T-helper 22 cell (primary cell): ENCODE results near the gene LRRC70.
"Not testable (repeated sequence)": the region's sequence is repeated elsewhere in the genome, so short reads cannot be mapped to it uniquely, and the experiment has no call there.

Source experiments
- DNase-seq: peaks from one replicate; pipeline ENCODE4 v3.0.0-alpha.2; 2020; ENCODE audit warnings: low read depth

The LRRC70 gene

DNA sequence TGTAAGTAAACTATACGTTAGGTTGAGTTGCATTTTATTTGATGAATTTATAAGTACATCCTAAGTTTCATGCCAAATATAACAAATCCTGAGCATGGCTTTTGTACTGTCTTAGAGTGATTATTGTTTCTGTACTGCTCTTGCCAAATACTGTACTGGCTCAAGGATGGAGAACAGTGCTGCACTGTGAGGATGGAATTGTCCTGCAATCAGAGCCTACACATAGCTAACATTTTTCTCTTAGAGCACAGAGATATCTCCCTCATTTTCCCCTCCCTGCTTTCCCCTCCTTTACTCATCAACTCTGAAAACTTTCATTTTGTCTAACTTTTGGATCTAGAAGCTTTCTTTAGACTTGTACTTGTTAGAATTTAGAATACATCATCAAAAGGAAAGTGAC is 28.3 kb downstream of the LRRC70 start:
- DNase-seq: no peak

DNA sequence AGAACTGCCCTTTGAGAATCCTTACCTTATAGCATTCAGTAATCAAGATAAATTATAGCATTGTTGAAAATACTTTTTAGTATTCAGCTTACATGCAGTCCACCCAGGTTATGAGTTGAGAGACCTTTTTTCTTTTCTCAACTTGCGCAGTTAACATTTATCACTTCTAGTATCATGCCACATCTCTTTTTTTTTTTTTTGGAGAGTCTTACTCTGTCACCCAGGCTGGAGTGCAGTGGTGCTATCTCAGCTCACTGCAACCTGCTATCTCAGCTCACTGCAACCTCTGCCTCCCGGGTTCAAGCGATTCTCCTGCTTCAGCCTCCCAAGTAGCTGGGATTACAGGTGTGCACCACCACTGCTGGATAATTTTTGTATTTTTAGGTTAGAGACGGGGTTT is 29.0 kb downstream of the LRRC70 start:
- no peak for DNase-seq

DNA sequence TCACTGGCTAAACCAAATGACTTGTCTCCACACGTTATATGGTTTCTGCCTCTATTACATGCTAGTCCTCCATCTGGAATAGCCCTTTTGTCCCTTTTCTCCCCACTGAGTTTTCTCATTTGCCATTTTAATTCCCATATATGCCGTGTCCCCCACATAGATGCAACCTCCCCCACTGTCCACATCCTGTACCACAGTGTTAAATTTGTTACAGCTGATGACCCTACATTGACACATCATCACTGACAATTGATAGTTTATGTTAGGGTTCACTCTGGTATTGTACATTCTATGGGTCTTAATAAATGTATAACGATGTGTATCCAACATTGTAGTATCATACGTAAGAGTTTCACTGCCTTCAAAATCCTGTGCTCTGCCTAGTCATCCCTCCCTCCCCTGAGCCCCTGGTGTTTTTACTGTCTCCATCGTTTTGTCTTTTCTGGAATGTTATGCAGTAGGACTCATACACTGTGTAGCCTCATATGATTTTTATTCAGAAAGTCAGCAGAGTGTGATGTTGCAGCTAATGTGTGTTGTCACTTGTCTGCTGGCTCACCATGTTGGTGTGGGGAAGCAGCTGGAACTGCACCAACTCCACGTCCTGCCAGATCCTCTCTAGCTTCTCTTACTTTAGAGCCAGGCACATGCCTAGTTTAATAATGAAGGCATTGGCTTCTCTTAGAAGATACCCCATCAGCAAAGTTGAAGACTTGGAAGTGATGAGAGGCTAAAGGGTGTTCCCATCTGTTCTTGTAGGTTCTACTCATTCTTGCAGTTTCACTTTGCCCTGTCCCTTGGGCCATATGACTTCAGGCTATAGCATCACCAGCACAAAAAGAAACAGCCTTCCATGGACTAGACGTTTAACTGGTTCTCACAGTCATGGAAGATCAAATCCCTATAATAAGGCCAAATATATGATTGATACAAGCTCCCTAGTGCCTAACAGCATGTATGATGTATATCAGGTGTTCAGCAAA is 30.2 kb downstream of the LRRC70 start:
- DNase-seq: no peak

DNA sequence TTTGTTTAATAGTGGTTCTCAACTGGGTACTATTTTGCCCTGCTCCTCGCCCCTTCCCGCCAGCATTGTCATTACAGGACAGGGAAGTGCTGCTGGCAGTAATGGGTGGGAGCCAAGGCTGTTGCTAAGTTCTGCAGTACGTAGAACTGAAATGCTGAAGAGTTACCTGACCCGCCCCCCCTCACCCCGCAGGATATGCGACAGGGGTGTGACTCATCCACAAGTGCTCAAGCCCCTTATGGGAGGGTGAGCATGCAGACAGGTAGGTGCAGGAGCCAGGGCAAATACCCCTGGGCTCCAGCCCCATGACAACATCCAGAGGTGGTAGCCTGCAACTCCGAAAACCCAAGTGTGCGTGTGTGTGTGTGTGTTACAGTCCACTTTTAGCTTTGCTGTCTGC is 35.7 kb downstream of the LRRC70 start:
- DNase-seq: no peak

DNA sequence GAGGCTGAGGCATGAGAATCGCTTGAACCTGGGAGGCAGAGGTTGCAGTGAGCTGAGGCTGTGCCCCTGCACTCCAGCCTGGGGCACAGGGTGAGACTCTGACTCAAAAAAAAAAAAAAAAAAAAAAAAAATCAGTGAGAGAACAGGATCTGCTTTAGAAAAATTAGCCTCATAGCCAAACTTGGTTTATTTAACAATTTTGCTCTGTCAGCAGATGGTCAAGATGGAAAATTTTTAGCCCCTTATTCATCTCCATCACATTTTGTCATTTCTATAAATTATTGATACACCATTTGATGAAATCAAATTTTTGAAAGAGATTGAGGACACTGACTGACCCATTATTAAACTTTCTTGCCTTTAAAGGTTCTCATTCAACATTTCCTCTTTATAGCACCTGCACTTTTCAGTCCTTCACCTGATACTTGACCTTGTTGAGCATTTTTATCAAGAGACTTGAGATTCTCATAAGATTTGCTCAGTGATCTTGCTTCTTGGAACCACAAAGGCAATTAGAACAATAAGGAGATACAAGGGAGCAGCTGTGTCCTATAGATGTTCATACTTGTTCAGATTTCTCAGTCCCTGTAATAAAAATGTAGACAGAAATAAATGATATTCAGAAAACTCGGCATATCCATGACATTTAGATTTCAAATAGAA is 38.1 kb downstream of the LRRC70 start:
- DNase-seq: no peak

DNA sequence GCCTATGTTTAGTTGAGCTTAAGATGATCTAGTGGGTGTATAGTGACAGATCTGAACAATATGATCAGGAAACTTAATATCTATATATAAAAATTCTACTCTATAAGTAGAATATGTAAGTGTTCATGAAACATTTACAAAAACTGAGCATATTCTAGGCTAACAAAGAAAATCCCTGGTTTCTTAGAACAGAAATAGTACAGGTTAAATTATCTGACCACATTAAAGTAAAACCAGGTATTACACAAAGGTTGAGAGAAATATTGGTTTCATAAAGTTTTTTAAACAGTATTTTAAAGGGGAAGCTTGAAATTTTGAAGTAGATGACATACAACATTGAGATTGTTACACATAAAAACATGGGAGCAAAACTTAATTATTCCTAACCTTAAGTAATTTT is 39.3 kb downstream of the LRRC70 start:
- no peak for DNase-seq

DNA sequence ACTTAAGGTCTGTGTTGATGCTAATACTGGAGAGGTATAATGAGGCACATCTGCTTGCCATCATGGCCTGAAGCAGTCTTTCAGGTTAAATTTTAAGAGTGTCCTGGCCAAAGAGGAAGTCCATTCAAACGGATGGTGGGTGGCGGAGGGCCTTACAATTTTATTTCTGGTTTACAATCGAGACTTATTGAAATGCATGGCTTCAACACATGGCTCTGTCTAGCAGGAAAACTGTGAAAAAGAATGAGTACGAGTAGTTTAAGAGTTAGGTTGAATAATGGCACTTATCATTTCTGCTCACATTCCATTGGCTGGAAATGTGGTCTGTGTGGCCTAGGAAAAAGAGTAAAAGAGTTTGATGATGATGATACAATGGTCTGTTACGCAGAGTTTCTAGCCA is 42.1 kb downstream of the LRRC70 start:
- DNase-seq: no peak

DNA sequence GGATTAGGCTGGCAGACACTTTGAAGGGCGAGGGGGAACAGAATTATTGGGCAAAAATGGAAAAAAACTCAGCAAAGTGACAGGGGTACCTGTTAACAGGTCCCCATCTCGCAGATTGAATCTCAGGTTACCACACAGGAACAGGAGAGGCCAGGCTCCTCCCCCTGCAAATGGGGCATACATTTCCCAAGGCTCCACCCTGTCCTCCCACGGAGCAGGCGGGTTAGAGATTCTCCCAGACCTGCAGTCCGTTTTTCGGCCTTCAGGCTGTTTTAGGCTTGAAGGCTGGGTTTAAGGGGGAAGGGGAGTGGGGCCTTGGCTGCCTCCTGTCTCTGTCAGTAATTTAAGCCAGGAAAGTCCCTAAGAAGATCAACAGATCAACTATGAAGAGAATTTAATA is 42.7 kb downstream of the LRRC70 start:
- DNase-seq: no peak

DNA sequence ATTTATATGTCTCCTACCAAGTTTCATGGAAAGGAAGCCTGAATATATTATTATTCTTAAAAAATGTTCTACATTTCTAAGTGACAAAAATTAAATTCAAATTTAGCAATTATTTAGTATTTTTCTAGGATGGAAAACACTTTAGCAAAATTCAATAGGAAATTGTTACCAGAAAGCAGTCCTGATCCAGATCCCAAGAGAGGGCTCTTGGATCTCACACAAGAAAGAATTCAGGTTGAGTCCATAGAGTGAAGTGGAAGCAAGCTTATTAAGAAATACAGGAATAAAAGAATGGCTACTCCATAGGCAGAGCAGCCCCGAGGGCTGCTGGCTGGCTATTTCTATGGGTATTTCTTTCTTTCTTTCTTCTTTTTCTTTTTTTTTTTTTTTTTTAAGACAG is 44.7 kb downstream of the LRRC70 start:
- DNase-seq: no peak

DNA sequence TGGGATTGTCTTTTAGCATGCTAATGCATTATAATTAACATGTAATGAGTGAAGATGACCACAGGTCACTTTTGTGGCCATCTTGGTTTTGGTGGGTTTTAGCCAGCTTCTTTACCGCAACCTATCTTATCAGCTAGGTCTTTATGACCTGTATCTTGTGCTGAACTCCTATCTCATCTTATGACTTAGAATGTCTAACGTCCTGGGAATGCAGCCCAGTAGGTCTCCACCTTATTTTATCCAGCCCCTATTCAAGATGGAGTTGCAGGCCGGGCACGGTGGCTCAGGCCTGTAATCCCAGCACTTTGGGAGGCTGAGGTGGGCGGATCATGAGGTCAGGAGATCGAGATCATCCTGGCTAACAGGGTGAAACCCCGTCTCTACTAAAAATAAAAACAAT is 45.8 kb downstream of the LRRC70 start:
- DNase-seq: not testable (repeated sequence)

DNA sequence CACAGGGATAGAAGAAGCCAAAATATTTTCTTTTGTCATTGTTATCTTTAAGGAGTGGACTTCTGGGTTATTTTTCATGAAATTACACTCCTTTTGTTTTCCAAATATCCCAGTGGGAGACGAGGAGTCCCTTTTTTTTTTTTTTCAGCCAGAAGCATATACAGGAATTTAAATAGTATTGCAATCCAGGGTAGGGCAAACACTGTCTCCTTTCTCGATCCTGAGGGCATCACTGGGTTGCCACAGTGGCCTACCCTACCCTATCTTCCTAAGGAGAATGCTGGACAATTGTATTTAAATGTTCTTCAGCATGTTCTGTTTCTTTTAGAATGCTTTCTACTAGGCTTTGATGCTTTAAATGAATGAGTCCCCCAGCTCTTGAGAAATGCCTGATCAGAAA is 47.9 kb downstream of the LRRC70 start:
- no peak for DNase-seq

DNA sequence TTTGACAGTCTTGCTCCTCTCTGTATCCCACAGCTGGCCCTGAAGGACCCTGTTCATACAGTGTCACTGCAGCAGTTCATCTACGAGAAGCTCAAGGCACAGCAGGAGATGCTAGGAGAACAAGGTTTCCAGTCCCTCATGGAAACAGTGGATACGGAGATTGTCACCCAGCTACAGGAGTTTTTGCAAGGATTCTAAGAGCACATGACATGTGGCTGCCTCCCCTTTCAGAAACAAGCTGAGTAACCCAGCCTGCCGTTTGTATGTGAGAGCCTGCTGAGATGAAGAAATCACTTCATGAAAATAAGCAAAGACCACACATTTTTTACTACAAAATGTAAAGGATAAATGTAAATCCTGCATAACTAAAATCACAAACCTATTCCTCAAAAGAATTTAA is 48.5 kb downstream of the LRRC70 start:
- no peak for DNase-seq

DNA sequence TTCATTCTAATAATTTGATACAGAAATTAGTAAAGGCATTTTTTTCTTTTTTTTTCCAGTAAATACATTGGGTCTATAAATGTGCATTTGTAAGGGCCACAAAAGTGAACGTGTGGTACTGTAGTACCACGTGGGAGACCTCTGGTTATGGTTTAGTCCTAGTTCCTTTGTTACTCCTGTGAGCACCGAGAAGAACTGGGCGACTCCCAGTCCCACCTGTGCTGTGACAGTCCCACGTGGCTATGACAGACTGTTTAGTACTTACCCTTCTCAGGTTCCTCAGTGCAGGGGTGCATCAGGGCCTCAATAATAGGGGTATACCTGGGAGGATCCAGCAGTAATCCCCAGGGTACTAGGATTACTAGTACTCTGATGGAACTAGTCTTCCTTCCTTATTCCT is 49.3 kb downstream of the LRRC70 start:
- DNase-seq: no peak
